GM19238 (cell line): ENCODE measurements around the gene FUZ.

Experiments
- DNase-seq: peaks from one replicate; pipeline ENCODE4 v3.0.0; 2011; ENCODE audit warnings: low spot score; ENCODE audit not compliant: insufficient read length

FUZ gene

GRCh38 chr19:49758292-49758691 is 54.8 kb downstream of the FUZ start:
- no peak for DNase-seq
